ENCODE results near the gene PARVA.
"Not testable (repeated sequence)": the region's sequence is repeated elsewhere in the genome, so short reads cannot be mapped to it uniquely, and the experiment has no call there.

PARVA gene

GRCh38 chr11:12505183-12505582 lies 127.8 kb downstream of the PARVA start:
- Mint-ChIP-seq H3K36me3 (no peaks in the 10 kb centered on the region), H3K27me3 (no peaks in the 10 kb centered on the region), H3K27ac (no peak overlapping the region), H3K9me3 (no peaks in the 10 kb centered on the region), H3K4me1 (no peaks in the 10 kb centered on the region), H3K4me3 (no peak overlapping the region)

GRCh38 chr11:12506404-12506921 lies 129.1 kb downstream of the PARVA start:
- Mint-ChIP-seq H3K4me3 (no peak overlapping the region), H3K9me3 (no peaks in the 10 kb centered on the region), H3K36me3 (no peaks in the 10 kb centered on the region), H3K27me3 (no peaks in the 10 kb centered on the region), H3K27ac (no peak overlapping the region), H3K4me1 (no peaks in the 10 kb centered on the region)

GRCh38 chr11:12507391-12507790 lies 130.0 kb downstream of the PARVA start:
- no peaks in the 10 kb centered on the region for H3K27me3 Mint-ChIP-seq
- no peak overlapping the region for H3K4me3 Mint-ChIP-seq
- no peak overlapping the region for H3K27ac Mint-ChIP-seq
- H3K9me3 Mint-ChIP-seq, result no peaks in the 10 kb centered on the region
- H3K4me1 Mint-ChIP-seq, result no peaks in the 10 kb centered on the region
- no peaks in the 10 kb centered on the region for H3K36me3 Mint-ChIP-seq

GRCh38 chr11:12508151-12508751 lies 130.9 kb downstream of the PARVA start:
- H3K27ac Mint-ChIP-seq, result no peak overlapping the region
- H3K36me3 Mint-ChIP-seq, result no peaks in the 10 kb centered on the region
- no peaks in the 10 kb centered on the region for H3K4me1 Mint-ChIP-seq
- no peaks in the 10 kb centered on the region for H3K27me3 Mint-ChIP-seq
- H3K4me3 Mint-ChIP-seq, result no peak overlapping the region
- H3K9me3 Mint-ChIP-seq, result no peaks in the 10 kb centered on the region

GRCh38 chr11:12509371-12509770 lies 132.0 kb downstream of the PARVA start:
- H3K36me3 Mint-ChIP-seq, result no peaks in the 10 kb centered on the region
- H3K9me3 Mint-ChIP-seq, result no peaks in the 10 kb centered on the region
- H3K27me3 Mint-ChIP-seq, result no peaks in the 10 kb centered on the region
- no peak overlapping the region for H3K27ac Mint-ChIP-seq
- no peaks in the 10 kb centered on the region for H3K4me1 Mint-ChIP-seq
- H3K4me3 Mint-ChIP-seq, result no peak overlapping the region

GRCh38 chr11:12512132-12512531 lies 134.8 kb downstream of the PARVA start:
- Mint-ChIP-seq H3K9me3 (no peaks in the 10 kb centered on the region), H3K4me3 (no peak overlapping the region), H3K27ac (no peak overlapping the region), H3K27me3 (no peaks in the 10 kb centered on the region), H3K4me1 (no peaks in the 10 kb centered on the region), H3K36me3 (no peaks in the 10 kb centered on the region)

GRCh38 chr11:12512826-12513395 lies 135.5 kb downstream of the PARVA start:
- no peak overlapping the region for H3K4me3 Mint-ChIP-seq
- no peak overlapping the region for H3K27ac Mint-ChIP-seq
- no peaks in the 10 kb centered on the region for H3K9me3 Mint-ChIP-seq
- no peaks in the 10 kb centered on the region for H3K27me3 Mint-ChIP-seq
- no peaks in the 10 kb centered on the region for H3K36me3 Mint-ChIP-seq
- no peaks in the 10 kb centered on the region for H3K4me1 Mint-ChIP-seq

GRCh38 chr11:12516387-12517105 lies 139.2 kb downstream of the PARVA start:
- no peaks in the 10 kb centered on the region for H3K9me3 Mint-ChIP-seq
- H3K4me1 Mint-ChIP-seq, result no peaks in the 10 kb centered on the region
- no peak overlapping the region for H3K4me3 Mint-ChIP-seq

GRCh38 chr11:12517306-12517705 lies 139.9 kb downstream of the PARVA start:
- no peaks in the 10 kb centered on the region for H3K27me3 Mint-ChIP-seq
- no peaks in the 10 kb centered on the region for H3K36me3 Mint-ChIP-seq
- H3K4me1 Mint-ChIP-seq, result no peaks in the 10 kb centered on the region
- H3K4me3 Mint-ChIP-seq, result no peak overlapping the region
- H3K27ac Mint-ChIP-seq, result no peak overlapping the region
- H3K9me3 Mint-ChIP-seq, result no peaks in the 10 kb centered on the region

More at GRCh38 chr11:12516387-12517105, 139.2 kb downstream of the PARVA start:
- Mint-ChIP-seq H3K36me3 (no peaks in the 10 kb centered on the region), H3K27me3 (no peaks in the 10 kb centered on the region), H3K27ac (no peak overlapping the region)

GRCh38 chr11:12517741-12518140 lies 140.4 kb downstream of the PARVA start:
- Mint-ChIP-seq H3K27me3 (no peaks in the 10 kb centered on the region), H3K36me3 (no peaks in the 10 kb centered on the region), H3K4me1 (no peaks in the 10 kb centered on the region), H3K9me3 (no peaks in the 10 kb centered on the region), H3K4me3 (no peak overlapping the region), H3K27ac (no peak overlapping the region)

- no peak overlapping the region for H3K4me3 Mint-ChIP-seq
- H3K27ac Mint-ChIP-seq, result no peak overlapping the region
- H3K36me3 Mint-ChIP-seq, result no peaks in the 10 kb centered on the region
- H3K4me1 Mint-ChIP-seq, result no peaks in the 10 kb centered on the region
- H3K27me3 Mint-ChIP-seq, result no peaks in the 10 kb centered on the region
- H3K9me3 Mint-ChIP-seq, result no peaks in the 10 kb centered on the region
These were observed 141.4 kb downstream of the PARVA start for GRCh38 chr11:12518606-12519385.

GRCh38 chr11:12520054-12520453 lies 142.7 kb downstream of the PARVA start:
- Mint-ChIP-seq H3K27ac (no peak overlapping the region), H3K4me1 (no peaks in the 10 kb centered on the region), H3K4me3 (no peak overlapping the region), H3K27me3 (no peaks in the 10 kb centered on the region), H3K9me3 (no peaks in the 10 kb centered on the region), H3K36me3 (no peaks in the 10 kb centered on the region)

- H3K4me3 Mint-ChIP-seq, H3K4me1 Mint-ChIP-seq, H3K9me3 Mint-ChIP-seq, H3K27ac Mint-ChIP-seq, H3K36me3 Mint-ChIP-seq, H3K27me3 Mint-ChIP-seq: not testable (repeated sequence)
These were observed 143.2 kb downstream of the PARVA start for GRCh38 chr11:12520576-12520975.

GRCh38 chr11:12523180-12523924 lies 146.0 kb downstream of the PARVA start:
- Mint-ChIP-seq H3K9me3 (no peaks in the 10 kb centered on the region), H3K36me3 (no peaks in the 10 kb centered on the region), H3K27me3 (no peaks in the 10 kb centered on the region), H3K27ac (no peak overlapping the region), H3K4me1 (no peaks in the 10 kb centered on the region), H3K4me3 (no peak overlapping the region)

- Mint-ChIP-seq H3K4me3 (no peak overlapping the region), H3K36me3 (no peaks in the 10 kb centered on the region), H3K4me1 (no peaks in the 10 kb centered on the region), H3K27me3 (no peaks in the 10 kb centered on the region), H3K9me3 (no peaks in the 10 kb centered on the region), H3K27ac (no peak overlapping the region)
These were observed 147.5 kb downstream of the PARVA start for GRCh38 chr11:12524865-12525264.

All from activated naive CD4-positive, alpha-beta T cell treated with anti-CD3 and anti-CD28 coated beads, Interleukin-2, amount 50 U/mL, for 24 hours (primary cell).